NOMO-1 (cell line): ENCODE data around the gene SKP1.

Experiments
- DNase-seq, 2 experiments: peaks; one replicate each; lab custom pipeline; 2025; ENCODE audit not compliant: unreplicated experiment in 2 of 2; lab: John Stamatoyannopoulos, UW

The SKP1 gene

DNA sequence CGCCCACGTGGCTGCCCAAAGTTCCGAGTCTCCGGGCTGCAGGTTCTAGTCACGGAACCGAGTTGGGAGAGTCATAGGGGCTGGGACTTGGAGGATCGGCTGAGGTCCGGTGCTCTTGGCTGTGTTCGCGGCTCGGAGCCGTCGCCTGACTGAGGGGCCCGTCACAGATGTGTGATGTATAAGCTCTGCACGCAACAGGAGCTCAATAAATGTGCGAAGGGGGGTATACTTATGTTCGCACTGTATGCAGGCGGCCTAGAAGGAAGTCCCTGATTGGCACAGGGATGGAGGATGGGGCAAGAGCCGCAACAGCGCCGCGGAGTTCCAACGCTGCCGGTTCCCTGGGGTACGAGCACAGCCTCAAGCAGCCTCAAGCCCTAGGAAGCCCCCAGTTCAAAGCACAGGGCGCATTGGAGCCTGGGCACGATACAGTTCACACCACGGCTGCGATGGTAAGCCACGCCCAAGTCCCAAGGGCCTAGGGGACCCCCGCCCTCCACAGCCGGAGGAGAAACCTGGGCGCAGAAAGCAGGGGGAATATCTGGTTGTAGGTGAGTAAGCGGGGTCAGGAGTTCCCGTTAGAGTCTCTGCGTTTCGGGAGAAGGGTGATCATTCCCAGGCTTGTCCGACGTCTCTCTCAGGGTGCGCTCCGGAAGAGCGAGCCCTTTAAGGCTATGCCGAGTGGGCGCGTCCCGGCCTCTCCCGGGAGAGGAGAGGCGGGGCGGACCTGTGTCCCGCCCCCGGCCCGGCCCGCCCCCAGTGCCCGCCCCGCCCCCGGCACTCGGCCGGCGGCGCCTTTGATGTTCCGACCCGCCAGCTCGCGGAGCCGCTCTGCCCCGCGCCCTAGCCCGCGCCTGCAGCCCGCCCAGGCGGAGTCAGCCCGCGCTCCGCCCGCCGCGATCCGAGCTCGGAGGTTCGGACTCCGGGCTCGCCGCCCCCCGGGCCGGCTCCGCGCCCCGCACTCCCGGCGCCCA is 62.6 kb downstream of the SKP1 start, which contains the start of gene TCF7:
Gene TCF7, plus strand, starts transcription at position 780 of the 974 bp plus-strand sequence. CDS start 226 bp downstream, outside the sequence.
- peak; percentile 55 to 56 for DNase-seq

DNA sequence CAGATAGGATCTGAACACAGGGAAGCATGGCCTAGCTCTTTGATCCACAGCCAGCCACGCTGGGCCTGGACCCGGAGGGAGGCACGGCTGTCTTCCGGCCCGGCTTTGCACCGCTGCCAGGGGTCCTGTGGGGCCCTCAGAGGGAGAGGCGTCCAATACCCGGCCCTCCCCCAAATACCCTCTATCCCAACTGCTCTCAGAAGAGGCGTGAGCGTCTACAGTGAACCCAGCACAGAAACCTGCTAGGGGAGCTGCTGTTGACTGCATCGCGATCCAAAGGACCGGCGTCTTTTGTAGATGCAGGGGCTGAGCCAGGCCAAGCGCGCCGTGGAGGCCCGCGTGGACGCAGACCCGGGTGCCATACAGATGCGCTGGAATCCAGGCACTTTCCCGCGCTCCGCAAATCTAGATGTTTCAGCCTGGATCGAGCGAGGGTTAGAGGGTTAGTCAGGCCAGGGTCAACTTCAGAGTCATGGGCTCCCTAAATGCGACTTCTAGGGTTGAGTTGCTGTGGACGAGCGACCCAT is 63.3 kb downstream of the SKP1 start:
- DNase-seq, result no peak

DNA sequence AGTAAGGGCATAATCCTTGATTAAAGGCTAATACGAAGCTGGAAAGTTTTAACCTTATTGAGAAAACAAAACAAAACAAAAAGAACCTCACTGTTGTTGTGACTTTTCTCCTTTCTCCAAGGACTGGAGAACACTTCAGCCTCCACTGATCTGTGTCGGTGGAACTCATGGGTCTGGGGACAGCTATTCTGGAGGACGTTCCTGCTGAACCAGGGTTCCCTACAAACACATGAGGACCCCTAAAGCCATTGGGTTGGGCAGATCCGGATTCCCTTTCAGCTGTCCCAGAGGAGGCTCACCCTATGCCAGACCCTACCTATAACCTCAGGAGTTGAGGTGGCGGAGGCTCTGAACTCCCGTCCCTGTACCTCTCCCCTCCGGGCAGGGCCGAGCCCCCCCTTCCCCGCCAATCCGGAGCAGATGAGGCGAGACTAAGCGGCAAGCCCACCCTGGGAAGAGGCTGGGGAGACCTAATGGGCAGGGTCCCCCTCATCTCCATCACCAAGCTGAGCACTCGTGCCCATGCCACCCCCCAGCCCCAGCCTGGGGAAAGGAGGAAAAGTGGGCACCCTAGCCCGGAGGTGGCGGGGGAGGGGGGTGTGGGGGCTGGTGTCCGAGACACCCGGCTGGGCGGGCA is 63.9 kb downstream of the SKP1 start:
- no peak for DNase-seq

DNA sequence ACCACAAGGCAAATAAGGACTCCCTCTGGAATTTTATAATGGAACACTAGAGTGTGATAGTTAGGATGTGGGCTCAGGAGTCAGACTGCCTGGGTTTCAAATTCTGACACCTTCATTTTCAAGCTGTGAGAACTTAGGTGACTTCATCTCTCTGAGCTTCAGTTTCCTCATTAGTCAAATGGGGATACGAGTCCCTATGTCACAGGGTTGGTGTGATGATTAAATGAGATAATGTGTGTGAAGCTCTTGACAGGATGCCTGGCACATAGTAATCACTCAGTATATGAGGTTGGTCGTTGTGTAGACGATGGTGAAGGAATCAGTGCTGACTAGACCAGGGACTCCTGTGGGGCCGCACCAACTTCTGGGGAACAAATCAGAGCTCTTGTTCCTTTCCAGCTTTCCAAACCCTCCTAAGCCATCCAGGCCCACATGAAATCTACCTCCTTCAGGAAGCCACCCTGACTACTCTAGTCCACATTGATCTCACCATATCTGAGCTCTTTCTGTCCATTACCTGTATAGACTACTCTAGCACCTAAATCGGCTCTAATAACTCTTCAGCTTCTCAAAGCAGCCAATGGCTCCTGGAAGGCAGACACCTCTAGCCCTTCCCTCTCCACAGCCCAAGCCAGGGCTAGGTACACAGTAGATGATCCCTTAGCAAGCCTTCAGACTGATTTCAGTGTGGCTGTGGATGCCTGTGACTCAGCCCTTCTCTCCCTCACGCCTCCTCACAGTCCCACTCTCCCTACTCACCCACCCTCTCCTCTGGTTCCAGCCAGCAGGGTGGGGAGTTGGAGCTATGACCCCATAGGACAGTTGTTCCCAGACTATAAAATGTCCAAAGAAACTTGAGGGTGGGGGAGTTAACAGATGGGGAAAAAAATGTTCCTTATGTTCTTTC is 64.8 kb downstream of the SKP1 start:
- DNase-seq, result no peak

DNA sequence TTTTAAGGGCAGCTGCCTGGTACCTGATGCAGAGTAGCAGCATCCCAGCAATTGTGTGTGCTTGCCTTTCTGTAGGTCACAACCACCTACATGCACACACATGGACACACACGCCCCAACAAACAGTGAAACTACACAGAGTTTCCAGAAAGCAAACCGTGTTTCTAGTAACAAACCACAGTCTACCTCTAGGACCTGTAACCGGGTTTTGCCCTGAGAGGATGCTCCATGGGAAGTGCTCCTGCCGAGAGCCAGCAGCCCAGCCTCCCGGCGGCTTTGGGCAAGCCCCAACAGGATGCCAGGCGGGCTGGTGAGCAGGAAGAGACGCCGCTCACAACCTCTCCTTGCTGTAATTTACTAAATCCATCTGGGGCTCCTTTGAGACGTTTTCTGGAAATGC is 66.4 kb downstream of the SKP1 start:
- DNase-seq, result no peak

DNA sequence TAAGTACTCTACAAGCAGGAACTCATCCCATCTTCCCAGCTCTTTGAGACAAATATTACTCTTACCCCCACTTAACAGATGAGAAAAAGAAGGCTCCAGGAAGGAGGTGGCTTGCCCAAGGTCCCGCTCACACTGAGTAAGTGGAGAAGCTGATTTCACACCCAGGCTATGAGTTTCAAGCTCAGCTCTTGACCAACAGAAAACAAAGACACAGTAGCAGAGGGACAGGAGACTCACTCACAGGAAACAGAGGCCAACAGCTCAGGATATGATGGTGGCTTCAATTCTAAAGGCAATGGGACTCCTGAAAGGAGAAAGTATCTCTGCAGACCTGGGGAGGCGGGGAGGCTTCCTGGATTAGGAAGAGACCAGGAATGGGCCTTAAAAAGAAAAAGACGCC is 69.0 kb downstream of the SKP1 start:
- DNase-seq, result no peak

DNA sequence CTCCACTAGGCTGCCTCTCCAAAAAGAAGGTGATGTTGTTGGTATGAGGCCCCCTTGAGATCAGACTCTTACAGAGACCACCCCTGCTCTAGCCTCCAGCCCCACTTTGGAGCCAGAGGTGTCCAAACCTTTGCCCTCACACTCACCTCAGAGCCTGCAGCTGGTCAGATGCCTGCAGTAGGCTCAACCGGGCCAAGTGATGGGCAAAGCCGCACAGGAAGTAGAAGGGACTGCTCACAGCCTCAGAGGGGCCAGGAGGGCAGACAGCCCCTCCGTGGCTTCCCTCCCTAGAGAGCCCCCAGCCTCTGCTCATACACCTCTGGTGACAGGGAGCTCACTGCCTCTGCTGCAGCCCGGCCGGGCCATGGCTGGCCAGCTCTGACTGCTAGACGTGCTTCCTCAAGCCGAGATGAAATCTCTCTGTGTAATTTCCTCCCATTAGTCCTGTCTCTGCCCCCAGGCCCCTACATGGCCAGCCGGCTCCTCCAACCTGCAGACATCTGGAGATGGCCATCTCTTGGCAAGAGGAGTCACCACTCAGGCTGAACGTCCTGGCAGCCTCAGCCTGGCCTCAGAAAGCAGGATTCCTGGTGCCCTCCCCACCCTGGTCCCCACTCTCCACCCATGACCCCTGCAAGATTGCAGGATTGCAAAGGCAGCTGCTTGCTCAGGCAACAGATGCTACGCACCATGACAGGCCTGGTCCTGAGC is 69.6 kb downstream of the SKP1 start:
- no peak for DNase-seq

DNA sequence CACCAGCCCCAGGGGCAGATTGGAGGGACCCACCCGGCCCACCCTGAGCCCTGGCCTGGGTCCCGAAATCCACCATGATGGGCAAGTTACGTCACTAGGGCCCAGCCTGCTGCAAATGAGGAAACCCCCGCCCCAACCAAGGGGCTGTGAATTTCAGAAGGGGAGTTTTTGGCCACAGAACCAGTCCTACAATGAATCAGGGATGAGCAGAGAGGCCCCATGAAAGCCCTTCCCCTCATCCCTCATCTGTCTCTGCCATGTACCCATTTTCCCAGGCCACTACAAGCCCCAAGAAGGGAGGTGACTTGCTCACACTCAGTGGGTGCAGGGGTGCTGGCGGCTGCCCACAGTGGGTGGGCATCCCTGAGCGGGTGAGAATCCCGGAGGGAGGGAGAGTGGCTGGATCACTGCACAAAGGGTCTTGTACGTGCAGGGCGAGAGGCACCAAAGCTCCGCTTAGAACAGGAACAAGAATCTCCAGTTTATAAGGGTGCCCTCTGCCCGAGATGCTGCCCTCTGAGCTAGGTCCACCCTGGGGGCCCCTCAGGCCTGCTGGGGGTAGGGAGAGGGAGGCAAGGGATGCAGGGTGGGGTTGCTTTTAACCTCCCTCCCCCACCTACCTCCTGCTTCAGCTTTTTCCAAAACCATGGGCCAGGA is 72.6 kb downstream of the SKP1 start:
- DNase-seq, result no peak

DNA sequence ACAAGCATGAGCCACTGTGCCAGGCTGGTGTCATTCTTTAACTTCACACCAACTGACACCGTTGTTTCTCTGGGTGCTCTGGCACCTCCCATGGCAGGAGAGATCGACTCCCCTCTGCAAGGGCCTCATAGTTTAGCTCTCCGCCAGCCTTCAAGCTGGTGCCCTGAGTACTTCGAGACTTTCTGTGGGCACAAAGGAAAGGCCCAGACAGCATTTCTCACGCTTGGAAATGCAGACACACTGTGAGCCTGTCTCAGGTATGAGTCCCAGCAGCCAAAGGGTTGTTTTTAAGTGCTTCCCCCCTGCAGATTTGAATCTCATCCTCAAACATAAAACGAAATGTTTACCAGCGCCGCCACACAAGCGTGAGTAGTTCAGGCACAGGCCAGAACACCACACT is 73.4 kb downstream of the SKP1 start:
- no peak for DNase-seq

DNA sequence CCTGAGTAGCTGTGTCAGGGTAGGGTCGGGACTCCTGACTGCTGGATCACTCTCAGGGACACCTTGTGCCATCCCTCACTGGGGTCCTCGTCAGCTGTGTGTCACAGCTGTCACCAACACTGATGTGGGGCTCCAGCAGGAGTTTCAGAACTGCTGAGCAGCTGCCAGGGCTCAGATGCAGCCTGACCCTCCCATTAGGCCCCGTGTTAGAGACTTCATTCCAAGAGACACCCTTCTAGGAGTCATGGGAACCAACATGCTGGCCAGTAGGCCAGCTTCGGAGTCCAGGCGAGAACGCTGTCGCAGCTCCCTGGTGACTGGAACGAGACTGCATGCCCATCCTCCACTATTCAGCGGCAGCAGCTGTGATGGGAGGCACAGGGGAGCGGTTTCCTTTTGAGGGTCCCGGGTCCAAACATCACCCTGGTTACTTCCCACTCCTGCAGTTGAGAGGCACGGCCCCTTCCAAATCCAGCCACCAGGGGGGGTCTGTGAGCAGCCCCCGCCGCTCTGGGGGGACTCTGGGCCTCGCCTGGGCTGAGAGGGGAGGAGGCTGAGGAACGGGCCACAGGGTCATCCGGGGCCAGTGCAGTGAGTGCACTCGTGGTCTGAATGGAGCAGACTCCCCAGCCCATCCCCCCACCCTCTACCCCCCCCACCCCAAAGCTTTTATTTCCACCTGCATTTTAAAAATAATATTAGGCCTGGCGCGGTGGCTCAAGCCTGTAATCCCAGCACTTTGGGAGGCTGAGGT is 74.9 kb downstream of the SKP1 start:
- peak; percentile 43 to 46 for DNase-seq

DNA sequence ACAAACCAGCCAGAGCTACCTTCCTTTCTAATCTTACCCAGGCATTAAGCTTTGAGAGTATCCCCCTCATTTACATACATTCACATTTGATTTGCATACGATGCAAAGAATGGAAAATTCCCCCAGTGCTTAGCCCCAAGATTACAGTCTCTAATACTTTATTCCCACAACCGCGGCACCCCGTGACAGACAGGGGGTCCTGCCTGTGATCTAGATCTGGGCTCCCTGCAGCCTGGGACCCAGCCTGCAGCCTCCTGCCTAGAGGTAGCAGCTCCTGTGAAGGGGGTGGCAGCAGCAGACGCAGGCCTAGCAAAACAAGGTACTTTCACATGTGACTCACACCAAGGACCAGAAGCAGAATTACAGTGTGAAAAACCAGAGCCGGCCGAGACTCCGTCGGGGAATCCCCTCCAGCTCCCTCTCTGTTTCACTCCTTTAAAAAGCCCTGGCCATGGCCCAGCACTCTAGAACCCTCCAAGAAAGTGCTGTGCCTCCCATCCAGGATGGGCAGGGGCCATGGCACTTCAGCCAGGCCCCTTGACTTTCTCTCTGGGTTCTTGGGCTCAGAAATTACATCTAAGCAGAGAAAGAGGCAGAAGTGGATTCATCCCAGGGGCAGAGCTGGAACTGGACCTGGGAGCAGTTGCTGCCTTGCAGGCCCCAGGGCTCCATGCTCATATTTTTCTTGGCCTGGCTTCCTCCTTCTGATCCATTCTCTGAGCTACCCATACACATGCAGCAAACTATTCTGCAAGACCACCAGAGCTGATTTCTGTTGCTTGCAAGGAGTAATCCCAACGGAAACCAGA is 76.3 kb downstream of the SKP1 start:
- no peak for DNase-seq

DNA sequence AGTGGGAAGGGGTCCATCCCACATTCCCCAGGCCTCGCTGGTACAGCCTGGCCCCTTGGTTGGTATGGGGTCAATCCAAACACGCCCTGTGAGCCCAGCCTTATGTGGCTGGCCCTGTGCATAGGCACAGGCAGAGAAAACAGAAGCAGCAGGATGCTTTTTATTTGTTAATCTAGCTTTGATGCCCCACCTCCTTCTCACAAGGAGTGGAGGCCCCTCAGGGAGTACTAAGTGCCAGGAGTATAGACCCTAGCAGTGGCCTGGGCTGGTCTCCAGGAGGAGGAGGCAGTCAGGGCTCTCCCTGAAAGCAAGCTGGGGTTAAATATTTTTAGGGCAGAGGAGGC is 76.8 kb downstream of the SKP1 start:
- no peak for DNase-seq

DNA sequence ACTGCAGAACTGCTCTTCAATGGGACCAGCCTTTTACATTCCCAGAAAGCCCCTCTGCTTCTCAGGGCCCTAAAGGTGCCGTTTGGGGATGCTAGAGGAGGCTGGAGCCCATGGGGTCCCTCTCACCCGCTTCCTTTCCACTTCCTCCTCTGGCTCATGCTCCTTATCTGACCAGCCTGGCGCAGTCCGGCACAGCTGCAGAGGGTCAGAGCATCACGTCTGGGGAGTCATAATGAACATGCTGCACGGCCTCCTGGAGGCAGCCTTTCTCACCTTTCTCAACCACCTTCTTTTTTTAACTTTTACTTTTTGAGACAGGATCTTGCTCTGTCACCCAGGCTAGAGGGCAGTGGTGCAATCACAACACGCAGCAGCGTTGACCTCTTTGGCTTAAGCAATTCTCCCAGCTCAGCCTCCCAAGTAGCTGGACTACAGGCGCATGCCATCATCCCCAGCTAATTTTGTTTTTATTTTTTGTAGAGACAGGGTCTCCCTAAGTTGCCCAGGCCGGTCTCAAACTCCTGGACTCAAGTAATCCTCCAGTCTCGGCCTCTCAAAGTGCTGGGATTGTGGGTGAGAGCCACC is 77.4 kb downstream of the SKP1 start:
- no peak for DNase-seq
